Measurements from ENCODE around the gene KIF9.
"Not testable (repeated sequence)": the region's sequence is repeated elsewhere in the genome, so short reads cannot be mapped to it uniquely, and the experiment has no call there.

KIF9 gene

GRCh38 chr3:47301456-47301855, 18.9 kb upstream of the KIF9 start:
- H3K4me3 Mint-ChIP-seq, result no peak overlapping the region
- H3K9me3 Mint-ChIP-seq, result no peaks in the 10 kb centered on the region
- H3K4me1 Mint-ChIP-seq (ENCODE audit: low read depth), result peaks cover 8% of the 10 kb centered on the region
- H3K27me3 Mint-ChIP-seq (ENCODE audit: low read depth), result no peaks in the 10 kb centered on the region
- H3K36me3 Mint-ChIP-seq (ENCODE audit: low read depth), result peaks cover 20% of the 10 kb centered on the region
- H3K27ac Mint-ChIP-seq, result no peak overlapping the region

GRCh38 chr3:47299381-47300318, 17.1 kb upstream of the KIF9 start:
- Mint-ChIP-seq H3K27me3 (ENCODE audit: low read depth) (no peaks in the 10 kb centered on the region), H3K4me1 (ENCODE audit: low read depth) (peaks cover 14% of the 10 kb centered on the region), H3K36me3 (ENCODE audit: low read depth) (peaks cover 15% of the 10 kb centered on the region), H3K4me3 (no peak overlapping the region), H3K27ac (no peak overlapping the region), H3K9me3 (no peaks in the 10 kb centered on the region)

- H3K27me3 Mint-ChIP-seq (ENCODE audit: low read depth), result no peaks in the 10 kb centered on the region
- H3K36me3 Mint-ChIP-seq (ENCODE audit: low read depth), result peaks cover 13% of the 10 kb centered on the region
- no peaks in the 10 kb centered on the region for H3K9me3 Mint-ChIP-seq
- H3K27ac Mint-ChIP-seq, result no peak overlapping the region
- peaks cover 14% of the 10 kb centered on the region for H3K4me1 Mint-ChIP-seq (ENCODE audit: low read depth)
- H3K4me3 Mint-ChIP-seq, result no peak overlapping the region
Observed at GRCh38 chr3:47298439-47298838, 15.8 kb upstream of the KIF9 start.

GRCh38 chr3:47296562-47297302, 14.1 kb upstream of the KIF9 start:
- Mint-ChIP-seq H3K27ac (no peak overlapping the region), H3K4me1 (ENCODE audit: low read depth) (peaks cover 14% of the 10 kb centered on the region), H3K36me3 (ENCODE audit: low read depth) (peaks cover 3% of the 10 kb centered on the region)

GRCh38 chr3:47295976-47296375, 13.4 kb upstream of the KIF9 start:
- H3K27ac Mint-ChIP-seq, result no peak overlapping the region
- no peak overlapping the region for H3K4me3 Mint-ChIP-seq

More at GRCh38 chr3:47296562-47297302, 14.1 kb upstream of the KIF9 start:
- H3K27me3 Mint-ChIP-seq (ENCODE audit: low read depth), result no peaks in the 10 kb centered on the region
- H3K4me3 Mint-ChIP-seq, result no peak overlapping the region
- H3K9me3 Mint-ChIP-seq, result no peaks in the 10 kb centered on the region

GRCh38 chr3:47295322-47295721, 12.7 kb upstream of the KIF9 start:
- Mint-ChIP-seq H3K4me1 (ENCODE audit: low read depth) (peaks cover 15% of the 10 kb centered on the region), H3K36me3 (ENCODE audit: low read depth) (peaks cover 4% of the 10 kb centered on the region), H3K9me3 (no peaks in the 10 kb centered on the region), H3K27ac (no peak overlapping the region), H3K27me3 (ENCODE audit: low read depth) (no peaks in the 10 kb centered on the region), H3K4me3 (no peak overlapping the region)

More at GRCh38 chr3:47295976-47296375, 13.4 kb upstream of the KIF9 start:
- no peaks in the 10 kb centered on the region for H3K9me3 Mint-ChIP-seq
- peaks cover 14% of the 10 kb centered on the region for H3K4me1 Mint-ChIP-seq (ENCODE audit: low read depth)
- peaks cover 2% of the 10 kb centered on the region for H3K36me3 Mint-ChIP-seq (ENCODE audit: low read depth)
- no peaks in the 10 kb centered on the region for H3K27me3 Mint-ChIP-seq (ENCODE audit: low read depth)

GRCh38 chr3:47294392-47294791, 11.8 kb upstream of the KIF9 start:
- Mint-ChIP-seq H3K9me3 (no peaks in the 10 kb centered on the region), H3K4me3 (no peak overlapping the region), H3K36me3 (ENCODE audit: low read depth) (peaks cover 6% of the 10 kb centered on the region), H3K27ac (no peak overlapping the region), H3K27me3 (ENCODE audit: low read depth) (no peaks in the 10 kb centered on the region), H3K4me1 (ENCODE audit: low read depth) (peaks cover 15% of the 10 kb centered on the region)

- H3K9me3 Mint-ChIP-seq, result no peaks in the 10 kb centered on the region
- peaks cover 15% of the 10 kb centered on the region for H3K4me1 Mint-ChIP-seq (ENCODE audit: low read depth)
- H3K4me3 Mint-ChIP-seq, result no peak overlapping the region
- peaks cover 7% of the 10 kb centered on the region for H3K36me3 Mint-ChIP-seq (ENCODE audit: low read depth)
- no peak overlapping the region for H3K27ac Mint-ChIP-seq
- no peaks in the 10 kb centered on the region for H3K27me3 Mint-ChIP-seq (ENCODE audit: low read depth)
Observed at GRCh38 chr3:47293822-47294221, 11.2 kb upstream of the KIF9 start.

- not testable (repeated sequence) for H3K9me3 Mint-ChIP-seq; H3K27me3 Mint-ChIP-seq (ENCODE audit: low read depth); H3K4me1 Mint-ChIP-seq (ENCODE audit: low read depth); H3K27ac Mint-ChIP-seq; H3K4me3 Mint-ChIP-seq; H3K36me3 Mint-ChIP-seq (ENCODE audit: low read depth)
Observed at GRCh38 chr3:47291754-47292420, 9.3 kb upstream of the KIF9 start.

- no peaks in the 10 kb centered on the region for H3K9me3 Mint-ChIP-seq
- H3K4me3 Mint-ChIP-seq, result no peak overlapping the region
- no peaks in the 10 kb centered on the region for H3K27me3 Mint-ChIP-seq (ENCODE audit: low read depth)
- H3K36me3 Mint-ChIP-seq (ENCODE audit: low read depth), result peaks cover 9% of the 10 kb centered on the region
- H3K4me1 Mint-ChIP-seq (ENCODE audit: low read depth), result peaks cover 5% of the 10 kb centered on the region
- H3K27ac Mint-ChIP-seq, result no peak overlapping the region
Observed at GRCh38 chr3:47291158-47291753, 8.7 kb upstream of the KIF9 start.

GRCh38 chr3:47288966-47289910, 6.6 kb upstream of the KIF9 start:
- Mint-ChIP-seq H3K27me3 (ENCODE audit: low read depth) (no peaks in the 10 kb centered on the region), H3K27ac (no peak overlapping the region), H3K9me3 (no peaks in the 10 kb centered on the region), H3K4me1 (ENCODE audit: low read depth) (peaks cover 8% of the 10 kb centered on the region), H3K4me3 (no peak overlapping the region), H3K36me3 (ENCODE audit: low read depth) (peaks cover 13% of the 10 kb centered on the region)

GRCh38 chr3:47283591-47284364, 1.2 kb upstream of the KIF9 start:
- H3K36me3 Mint-ChIP-seq (ENCODE audit: low read depth), result peaks cover 11% of the 10 kb centered on the region
- peak overlapping the region; percentile 99 for H3K27ac Mint-ChIP-seq
- no peaks in the 10 kb centered on the region for H3K9me3 Mint-ChIP-seq
- peaks cover 20% of the 10 kb centered on the region for H3K4me1 Mint-ChIP-seq (ENCODE audit: low read depth)
- peak overlapping the region; percentile 94 for H3K4me3 Mint-ChIP-seq
- no peaks in the 10 kb centered on the region for H3K27me3 Mint-ChIP-seq (ENCODE audit: low read depth)

- Mint-ChIP-seq H3K36me3 (ENCODE audit: low read depth) (peaks cover 6% of the 10 kb centered on the region), H3K4me1 (ENCODE audit: low read depth) (peaks cover 20% of the 10 kb centered on the region), H3K27me3 (ENCODE audit: low read depth) (no peaks in the 10 kb centered on the region), H3K9me3 (no peaks in the 10 kb centered on the region), H3K4me3 (peak overlapping the region; percentile 94), H3K27ac (peak overlapping the region; percentile 99)
Observed at GRCh38 chr3:47283193-47283537, 566 bp upstream of the KIF9 start.

Measured in T-helper 1 cell treated with Interleukin-12 subunit alpha and Interleukin-12 subunit beta and Interleukin-4 antibody, amounts not matched to agents 30 μg/mL and 1 μg/mL, for 36 hours (primary cell).